H54 (cell line): ENCODE measurements around the gene TMEM184C.

ENCODE experiments used
- DNase-seq: peaks from one replicate; pipeline ENCODE4 v3.0.0; 2011; ENCODE audit warnings: low spot score, mixed read lengths; ENCODE audit not compliant: insufficient read length
- FAIRE-seq: peaks from 3 replicates; lab custom pipeline; 2011; peaks lifted over from hg19 to GRCh38; lab: Jason Lieb, UNC
- POLR2A ChIP-seq: IDR thresholded peaks from 2 replicates; pipeline ENCODE4 v1.6.1; 2011; ENCODE audit warnings: low read depth, mild to moderate bottlenecking, low read length

Gene TMEM184C

GRCh38 chr4:147620315-147620714 lies 3.1 kb downstream of the TMEM184C start:
- no peak for TF ChIP-seq POLR2A
- FAIRE-seq (no peak), DNase-seq (no peak)

DNA sequence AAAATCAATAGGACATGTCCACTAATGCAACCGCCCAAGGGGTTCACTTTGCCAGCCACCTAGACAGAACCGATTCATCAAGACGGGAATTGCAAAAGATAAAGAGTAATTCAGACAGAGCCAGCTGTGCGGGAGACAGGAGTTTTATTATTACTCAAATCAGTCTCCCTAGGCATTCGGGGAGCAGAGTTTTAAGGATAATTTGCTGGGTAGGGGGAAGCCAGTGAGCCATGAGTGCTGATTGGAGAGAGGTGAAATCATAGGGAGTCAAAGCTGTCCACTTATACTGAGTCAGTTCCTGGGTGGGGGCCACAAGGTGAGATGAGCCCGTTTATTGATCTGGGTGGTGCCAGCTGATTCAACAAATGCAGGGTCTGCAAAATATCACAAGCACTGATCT lies 8.5 kb downstream of the TMEM184C start:
- FAIRE-seq: no peak
- no peak for DNase-seq
- TF ChIP-seq POLR2A: no peak

DNA sequence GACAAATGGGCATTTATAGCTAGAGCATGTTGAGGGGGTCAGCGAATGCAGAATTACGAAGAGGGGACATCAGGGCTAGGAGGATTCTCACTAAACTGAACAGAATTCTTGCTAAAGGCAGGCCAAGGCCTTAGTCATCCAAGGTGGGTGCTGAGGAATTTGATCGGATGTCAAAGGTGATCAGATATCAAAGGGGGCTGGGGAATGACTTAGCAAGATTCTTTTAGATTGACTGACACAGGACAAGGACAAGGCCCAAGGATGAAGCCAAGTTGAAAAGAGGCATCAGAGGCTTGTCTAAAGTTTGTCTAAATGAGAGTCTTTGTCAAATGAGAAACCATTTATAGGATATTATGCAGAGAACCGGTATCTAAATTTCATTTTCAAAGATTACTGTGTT lies 9.7 kb downstream of the TMEM184C start:
- no peak for TF ChIP-seq POLR2A
- DNase-seq (no peak), FAIRE-seq (no peak)

DNA sequence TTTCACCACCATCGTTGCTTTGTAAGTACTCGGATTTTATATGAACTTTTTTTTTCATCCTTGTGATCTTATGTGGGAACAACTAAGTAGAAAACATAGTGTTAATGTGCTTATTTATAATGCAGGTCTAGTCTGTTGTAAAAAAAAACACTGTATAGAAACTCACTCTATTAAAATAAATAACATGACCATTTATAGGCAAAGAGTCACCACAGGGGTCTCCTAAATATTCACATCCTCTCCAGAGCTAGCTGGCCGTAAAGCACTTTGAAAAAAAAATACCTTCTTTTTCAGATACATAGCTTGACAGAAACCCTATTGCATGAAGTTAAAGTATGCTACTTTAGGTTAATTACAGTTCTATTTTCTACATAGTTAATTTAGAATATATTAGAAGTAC lies 11.2 kb downstream of the TMEM184C start:
- DNase-seq (no peak), FAIRE-seq (no peak)
- no peak for TF ChIP-seq POLR2A

- no peak for TF ChIP-seq POLR2A
- no peak for FAIRE-seq
- no peak for DNase-seq
Observed at GRCh38 chr4:147629783-147630730, 12.9 kb downstream of the TMEM184C start.

- TF ChIP-seq POLR2A: no peak
- DNase-seq (no peak), FAIRE-seq (no peak)
Observed at GRCh38 chr4:147633113-147633512, 15.9 kb downstream of the TMEM184C start.

DNA sequence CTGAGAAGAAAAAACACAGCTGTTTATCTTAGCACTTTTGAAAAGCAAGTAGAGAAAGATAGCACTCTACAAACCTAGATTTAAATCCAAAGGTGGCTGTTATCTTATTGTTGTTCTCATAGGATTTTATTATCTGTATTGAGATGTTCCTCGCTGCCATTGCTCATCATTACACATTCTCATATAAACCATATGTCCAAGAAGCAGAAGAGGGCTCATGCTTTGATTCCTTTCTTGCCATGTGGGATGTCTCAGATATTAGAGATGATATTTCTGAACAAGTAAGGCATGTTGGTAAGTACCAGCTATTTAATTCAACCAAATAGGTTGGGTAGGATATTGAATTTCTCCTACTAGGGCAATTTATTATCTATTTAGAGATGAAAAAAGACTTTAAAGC lies 16.4 kb downstream of the TMEM184C start:
- TF ChIP-seq POLR2A: no peak
- DNase-seq: no peak
- FAIRE-seq: no peak

GRCh38 chr4:147635348-147635747 lies 18.2 kb downstream of the TMEM184C start:
- no peak for TF ChIP-seq POLR2A
- FAIRE-seq (no peak), DNase-seq (no peak)

DNA sequence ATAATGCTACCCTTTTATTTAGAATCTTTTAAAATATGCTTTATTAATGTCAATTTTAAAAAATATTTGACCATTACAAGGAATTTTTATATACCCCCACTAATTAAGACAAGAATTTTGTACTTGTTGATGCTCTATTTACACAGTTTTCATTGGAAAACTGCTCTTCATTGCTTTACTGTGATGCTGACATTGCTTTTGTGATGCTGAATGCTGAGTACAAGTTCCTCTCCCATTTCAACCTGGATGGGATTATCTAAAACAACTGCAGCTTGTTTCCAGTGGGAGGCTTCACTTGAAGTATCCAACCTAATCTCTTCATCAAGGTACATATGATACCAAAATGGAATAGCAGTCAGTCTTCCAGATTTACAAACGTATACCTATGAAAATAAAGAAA lies 21.2 kb downstream of the TMEM184C start:
- no peak for FAIRE-seq
- DNase-seq: no peak
- TF ChIP-seq POLR2A: no peak

- FAIRE-seq: no peak
- TF ChIP-seq POLR2A: no peak
- no peak for DNase-seq
Observed at GRCh38 chr4:147638942-147639341, 21.7 kb downstream of the TMEM184C start.

DNA sequence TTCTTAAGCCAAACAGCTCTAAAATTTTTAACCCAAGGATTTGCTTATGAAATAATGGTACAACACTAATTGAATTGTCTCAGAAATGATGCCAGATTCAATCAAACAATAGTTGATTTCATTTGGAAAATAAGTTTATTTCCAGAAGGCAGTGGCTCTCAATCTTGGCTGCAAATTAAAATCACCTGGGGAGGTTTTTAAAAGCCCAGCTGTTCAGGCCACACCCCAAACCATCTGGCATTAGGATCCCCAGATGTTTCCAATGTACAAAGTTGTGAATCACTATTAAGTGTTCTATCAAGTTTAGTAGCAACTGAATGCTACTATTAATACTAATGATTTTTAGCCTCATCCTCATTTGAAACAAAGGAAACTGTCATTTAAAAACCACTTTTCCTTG lies 22.2 kb downstream of the TMEM184C start:
- DNase-seq: no peak
- no peak for FAIRE-seq
- TF ChIP-seq POLR2A: no peak

DNA sequence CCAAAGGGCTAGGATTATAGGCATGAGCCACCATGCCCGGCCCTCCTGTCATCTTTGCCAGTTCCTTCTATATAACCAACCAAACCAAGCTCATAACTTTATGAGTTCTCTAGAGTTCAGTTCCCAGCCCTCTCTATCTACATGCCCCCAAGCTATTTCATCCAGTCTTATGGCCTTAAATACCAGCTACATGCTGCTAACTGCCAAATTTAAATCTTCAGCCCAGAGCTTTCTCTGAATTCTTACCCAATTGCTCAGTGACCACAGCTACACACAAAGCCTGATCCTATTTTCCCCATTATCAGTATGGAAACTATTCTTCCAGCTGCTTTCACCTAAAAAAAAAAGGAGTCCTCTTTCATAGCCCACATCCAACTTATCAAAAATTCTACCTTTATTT lies 23.1 kb downstream of the TMEM184C start:
- FAIRE-seq (no peak), DNase-seq (no peak)
- no peak for TF ChIP-seq POLR2A

DNA sequence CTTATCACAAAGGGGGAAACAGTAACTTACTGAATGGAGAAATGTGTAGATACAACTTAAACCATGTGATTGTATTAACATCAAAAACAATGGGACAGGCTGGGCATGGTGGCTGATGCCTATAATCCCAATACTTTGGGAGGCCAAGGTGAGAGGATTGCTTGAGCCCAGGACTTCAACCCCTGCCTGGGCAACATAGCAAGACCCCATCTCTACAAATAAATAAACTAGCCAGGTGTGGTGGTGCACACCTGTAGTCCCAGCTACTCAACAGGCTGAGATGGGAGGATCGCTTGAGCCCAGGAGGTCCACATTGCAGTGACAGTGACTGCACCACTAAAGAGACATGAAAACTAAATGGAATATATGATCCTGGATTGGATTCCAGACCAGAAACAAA lies 26.4 kb downstream of the TMEM184C start:
- TF ChIP-seq POLR2A: no peak
- FAIRE-seq (no peak), DNase-seq (no peak)

GRCh38 chr4:147644471-147644870 lies 27.3 kb downstream of the TMEM184C start:
- FAIRE-seq (no peak), DNase-seq (no peak)
- no peak for TF ChIP-seq POLR2A

GRCh38 chr4:147645099-147645498 lies 27.9 kb downstream of the TMEM184C start:
- FAIRE-seq (no peak), DNase-seq (no peak)
- no peak for TF ChIP-seq POLR2A
